Keratinocyte (primary cell): ENCODE measurements around the gene STX12. TPM values are rescaled to one million over a fixed set of nuclear protein-coding genes. Genes with fewer than 3 reads are reported as not detected.

Experiments
- DNase-seq: peaks from one replicate; pipeline ENCODE4 v3.0.0-alpha.2; 2011; ENCODE audit warnings: low read depth, missing footprints, low spot score
- FAIRE-seq: peaks from 2 replicates; lab custom pipeline; 2011; peaks lifted over from hg19 to GRCh38; lab: Jason Lieb, UNC
- H2AFZ ChIP-seq: 2 replicates; pipeline ENCODE4 v1.6.0; 2012; ENCODE audit warnings: low read length, control low read depth, inconsistent platforms; ENCODE audit not compliant: control insufficient read depth
- H3K27ac ChIP-seq: 2 replicates; pipeline ENCODE4 v1.5.1; 2011; ENCODE audit warnings: low read length; ENCODE audit not compliant: control insufficient read depth, insufficient read depth
- H3K27me3 ChIP-seq: 3 replicates; pipeline ENCODE4 v1.6.0; 2011; ENCODE audit warnings: low read length; ENCODE audit not compliant: control insufficient read depth, insufficient read depth; ENCODE audit errors: extremely low read depth
- H3K36me3 ChIP-seq, 2 experiments: 2 replicates in 1 of 2; 3 replicates in 1 of 2; pipeline ENCODE4 v1.5.1; 2011; ENCODE audit warnings: low read length in 2 of 2, mild to moderate bottlenecking in 1 of 2; ENCODE audit not compliant: control insufficient read depth in 2 of 2, insufficient read depth in 2 of 2; ENCODE audit errors: extremely low read depth in 1 of 2
- H3K4me1 ChIP-seq: 3 replicates; pipeline ENCODE4 v1.5.1; 2011; ENCODE audit warnings: low read length; ENCODE audit not compliant: control insufficient read depth, insufficient read depth; ENCODE audit errors: extremely low read depth
- H3K4me2 ChIP-seq: 3 replicates; pipeline ENCODE4 v1.6.0; 2011; ENCODE audit warnings: low read depth, low read length; ENCODE audit not compliant: control insufficient read depth, insufficient read depth; ENCODE audit errors: extremely low read depth
- H3K4me3 ChIP-seq, 3 experiments: fragments of 200-600 bp in 1 of 3; sonication (generic) in 1 of 3; 2 replicates in 2 of 3; 3 replicates in 1 of 3; pipeline ENCODE4 v1.5.1; 2011 to 2016; ENCODE audit warnings: low read length in 3 of 3, mild to moderate bottlenecking in 3 of 3, control low read depth in 2 of 3, inconsistent platforms in 1 of 3, low read depth in 1 of 3, mixed read lengths in 1 of 3, mixed run types in 1 of 3, moderate library complexity in 1 of 3; ENCODE audit not compliant: control insufficient read depth in 2 of 3, insufficient read depth in 2 of 3; ENCODE audit errors: extremely low read depth in 1 of 3
- H3K79me2 ChIP-seq: 2 replicates; pipeline ENCODE4 v1.6.0; 2012; ENCODE audit warnings: low read length; ENCODE audit not compliant: control insufficient read depth, insufficient read depth
- H3K9ac ChIP-seq: 3 replicates; pipeline ENCODE4 v1.6.0; 2011; ENCODE audit warnings: low read length; ENCODE audit not compliant: control insufficient read depth, insufficient read depth; ENCODE audit errors: extremely low read depth
- H3K9me1 ChIP-seq: 3 replicates; pipeline ENCODE4 v1.6.0; 2011; ENCODE audit warnings: low read length; ENCODE audit not compliant: control insufficient read depth, insufficient read depth; ENCODE audit errors: extremely low read depth
- H3K9me3 ChIP-seq: 2 replicates; pipeline ENCODE4 v1.5.1; 2012; ENCODE audit warnings: low read depth, low read length; ENCODE audit not compliant: control insufficient read depth
- H4K20me1 ChIP-seq: 3 replicates; pipeline ENCODE4 v1.6.0; 2011; ENCODE audit warnings: low read length; ENCODE audit not compliant: control insufficient read depth, insufficient read depth; ENCODE audit errors: extremely low read depth
- EZH2 ChIP-seq: IDR thresholded peaks from one replicate; pipeline ENCODE4 v1.6.1; 2012; ENCODE audit warnings: inconsistent platforms, mild to moderate bottlenecking, low read length, moderate library complexity
- dilution Hi-C: fragments of 300-500 bp; cut with MboI; formaldehyde crosslinking; loops from one replicate; pipeline ENCODE4 v1.7.0; 2020; ENCODE audit warnings: low sequenced_read_pairs; ENCODE audit not compliant: extremely low pct_ligation_motif_present
- polyA plus RNA-seq, 5 experiments: library from polyadenylated mRNA; depleted of rRNA in 3 of 5; stranded (reverse) in 3 of 5; stranded (forward) in 1 of 5; unstranded in 1 of 5; fragments of >200 nt; gene quantifications; 1 replicate in 1 of 5; 2 replicates in 3 of 5; 3 replicates in 1 of 5; pipeline versions ENCODE4 v1.2.1 to v1.2.3, GENCODE V29; 2011 to 2012; ENCODE audit warnings: missing spikeins in 2 of 5, low read depth in 1 of 5, low replicate concordance in 1 of 5
- TF ChIP-seq, protein P1 (sequence below), 3 experiments: IDR thresholded peaks in 1 of 3; conservative IDR thresholded peaks in 1 of 3; optimal IDR thresholded peaks in 1 of 3; 2 replicates in 2 of 3; 3 replicates in 1 of 3; pipeline versions ENCODE3 to v1.5.1; 2011; ENCODE audit warnings: low read length in 3 of 3, mild to moderate bottlenecking in 3 of 3, moderate library complexity in 2 of 3, control low read depth in 1 of 3, inconsistent platforms in 1 of 3; ENCODE audit not compliant: insufficient read depth in 2 of 3; ENCODE audit errors: extremely low read depth in 1 of 3

STX12 gene
- polyA plus RNA-seq, 1 donor (not counting 4 experiments of a cell fraction or from before 2014, with no cell fraction given), result 29.9 TPM

DNA sequence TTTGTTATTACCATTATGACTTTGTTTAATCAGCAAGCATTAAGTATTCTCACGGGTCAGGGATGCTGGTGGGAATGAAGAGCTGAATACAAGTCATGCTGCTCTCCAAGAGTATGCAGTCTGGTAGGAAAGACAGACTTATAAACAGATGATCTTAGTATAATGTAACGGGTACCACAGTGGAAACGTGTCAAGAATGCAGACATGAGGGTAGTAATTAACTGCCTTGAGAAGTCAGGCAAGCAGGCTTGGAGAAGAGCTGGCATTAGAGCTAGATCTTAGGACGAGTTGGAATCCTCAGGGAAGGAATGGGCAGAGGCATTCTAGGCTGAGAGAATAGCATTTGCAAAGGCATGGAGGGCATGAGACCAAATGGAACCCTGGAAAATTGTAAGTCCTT is 27.6 kb upstream of the STX12 start:
- no peak overlapping the region for H2AFZ ChIP-seq
- H3K9me3 ChIP-seq, result no peaks in the 10 kb centered on the region
- H3K9ac ChIP-seq, result no peak overlapping the region
- no peak overlapping the region for H3K4me2 ChIP-seq
- no peak for DNase-seq
- no peak for FAIRE-seq
- H3K36me3 ChIP-seq, result peaks cover 15 to 22% of the 10 kb centered on the region in 2 experiments
- no peak overlapping the region for H3K4me3 ChIP-seq
- TF ChIP-seq EZH2, result no peak
- TF ChIP-seq, protein P1, sequence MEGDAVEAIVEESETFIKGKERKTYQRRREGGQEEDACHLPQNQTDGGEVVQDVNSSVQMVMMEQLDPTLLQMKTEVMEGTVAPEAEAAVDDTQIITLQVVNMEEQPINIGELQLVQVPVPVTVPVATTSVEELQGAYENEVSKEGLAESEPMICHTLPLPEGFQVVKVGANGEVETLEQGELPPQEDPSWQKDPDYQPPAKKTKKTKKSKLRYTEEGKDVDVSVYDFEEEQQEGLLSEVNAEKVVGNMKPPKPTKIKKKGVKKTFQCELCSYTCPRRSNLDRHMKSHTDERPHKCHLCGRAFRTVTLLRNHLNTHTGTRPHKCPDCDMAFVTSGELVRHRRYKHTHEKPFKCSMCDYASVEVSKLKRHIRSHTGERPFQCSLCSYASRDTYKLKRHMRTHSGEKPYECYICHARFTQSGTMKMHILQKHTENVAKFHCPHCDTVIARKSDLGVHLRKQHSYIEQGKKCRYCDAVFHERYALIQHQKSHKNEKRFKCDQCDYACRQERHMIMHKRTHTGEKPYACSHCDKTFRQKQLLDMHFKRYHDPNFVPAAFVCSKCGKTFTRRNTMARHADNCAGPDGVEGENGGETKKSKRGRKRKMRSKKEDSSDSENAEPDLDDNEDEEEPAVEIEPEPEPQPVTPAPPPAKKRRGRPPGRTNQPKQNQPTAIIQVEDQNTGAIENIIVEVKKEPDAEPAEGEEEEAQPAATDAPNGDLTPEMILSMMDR (optimal IDR thresholded peaks at IDR 0.05 in 1 of 3, IDR thresholded peaks at IDR 0.05 in 1 of 3, conservative IDR thresholded peaks at IDR 0.05 in 1 of 3; ENCODE audit: extremely low read depth in 1 of 3, insufficient read depth in 2 of 3, low read length in 3 of 3), result no peak
- no peak overlapping the region for H3K27ac ChIP-seq
- H3K9me1 ChIP-seq, result no peaks in the 10 kb centered on the region
- no peaks in the 10 kb centered on the region for H3K27me3 ChIP-seq
- no peaks in the 10 kb centered on the region for H3K79me2 ChIP-seq
- H4K20me1 ChIP-seq, result no peaks in the 10 kb centered on the region
- dilution Hi-C loops, result no loop called here
- no peaks in the 10 kb centered on the region for H3K4me1 ChIP-seq

DNA sequence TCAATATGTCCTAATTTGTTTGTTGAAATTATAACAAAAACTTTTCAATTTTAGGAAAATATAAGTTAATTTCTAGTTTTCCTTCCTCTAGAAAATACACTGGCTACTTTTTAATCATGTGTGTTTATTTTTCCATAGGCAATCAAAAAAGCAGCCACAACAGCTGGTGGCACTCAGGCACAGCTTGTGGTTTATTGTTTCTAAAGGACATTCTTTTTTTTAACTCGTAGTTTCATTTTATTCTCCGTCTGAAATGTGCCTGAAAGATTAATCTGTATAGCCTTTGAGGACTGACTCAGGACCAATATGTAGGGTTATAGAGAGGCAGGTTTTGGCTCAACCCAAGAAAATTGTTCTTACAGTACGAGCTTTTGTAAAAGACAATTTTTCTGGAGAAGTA is 20.7 kb upstream of the STX12 start:
- H3K4me3 ChIP-seq, result no peak overlapping the region
- dilution Hi-C loops, result no loop called here
- H3K9me3 ChIP-seq, result no peaks in the 10 kb centered on the region
- H4K20me1 ChIP-seq, result no peaks in the 10 kb centered on the region
- no peaks in the 10 kb centered on the region for H3K9me1 ChIP-seq
- H3K9ac ChIP-seq, result no peak overlapping the region
- no peak for DNase-seq
- H3K27me3 ChIP-seq, result no peaks in the 10 kb centered on the region
- H2AFZ ChIP-seq, result no peak overlapping the region
- TF ChIP-seq, protein P1 (optimal IDR thresholded peaks at IDR 0.05 in 1 of 3, IDR thresholded peaks at IDR 0.05 in 1 of 3, conservative IDR thresholded peaks at IDR 0.05 in 1 of 3; ENCODE audit: extremely low read depth in 1 of 3, insufficient read depth in 2 of 3, low read length in 3 of 3), result no peak
- TF ChIP-seq EZH2, result no peak
- no peak for FAIRE-seq
- no peaks in the 10 kb centered on the region for H3K4me1 ChIP-seq
- no peaks in the 10 kb centered on the region for H3K79me2 ChIP-seq
- H3K36me3 ChIP-seq, result peaks cover 15 to 28% of the 10 kb centered on the region in 2 experiments
- H3K27ac ChIP-seq, result no peak overlapping the region
- H3K4me2 ChIP-seq, result no peak overlapping the region
